Erythroblast (primary cell): ENCODE results near the gene GBP3.
"Not testable (repeated sequence)": the region's sequence is repeated elsewhere in the genome, so short reads cannot be mapped to it uniquely, and the experiment has no call there.

Source experiments
- GATA1 ChIP-seq: IDR thresholded peaks from 2 replicates; pipeline ENCODE4 v1.6.1; 2011; ENCODE audit warnings: low read depth, mild to moderate bottlenecking, control low read depth, low read length, moderate library complexity
- POLR2A ChIP-seq: IDR thresholded peaks from 2 replicates; pipeline ENCODE4 v1.6.1; 2011; ENCODE audit warnings: mild to moderate bottlenecking, low read length

DNA sequence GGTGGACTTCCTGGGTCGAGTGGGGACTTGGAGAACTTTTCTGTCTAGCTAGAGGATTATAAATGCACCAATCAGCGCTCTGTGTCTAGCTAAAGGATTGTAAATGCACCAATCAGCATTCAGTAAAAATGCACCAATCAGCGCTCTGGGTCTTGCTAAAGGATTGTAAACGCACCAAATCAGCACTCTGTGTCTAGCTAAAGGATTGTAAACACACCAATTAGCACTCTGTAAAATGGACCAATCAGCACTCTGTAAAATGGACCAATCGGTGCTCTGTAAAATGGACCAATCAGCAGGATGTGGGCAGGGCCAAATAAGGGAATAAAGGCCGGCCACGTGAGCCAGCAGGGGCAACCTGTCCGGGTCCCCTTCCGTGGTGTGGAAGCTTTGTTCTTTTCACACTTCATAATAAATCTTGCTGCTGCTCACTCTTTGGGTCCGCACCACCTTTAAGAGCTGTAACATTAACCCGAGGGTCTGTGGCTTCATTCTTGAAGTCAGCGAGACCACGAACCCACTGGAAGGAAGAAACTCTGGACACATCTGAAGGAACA is 48.0 kb downstream of the GBP3 start:
- not testable (repeated sequence) for TF ChIP-seq POLR2A, GATA1
